Trophoblast cell (in vitro differentiated cells and primary cell): ENCODE results near the gene METTL21A.

ENCODE experiments used
- DNase-seq, 2 donors: peaks; one replicate each; pipeline ENCODE4 v3.0.0-alpha.2; 2016
- H2AFZ ChIP-seq: 2 replicates; pipeline ENCODE4 v1.6.1; 2013; ENCODE audit warnings: low read length, moderate library complexity, mild to moderate bottlenecking; ENCODE audit not compliant: insufficient read depth, poor library complexity
- H2AK5ac ChIP-seq: 2 replicates; pipeline ENCODE4 v1.6.1; 2013; ENCODE audit warnings: mild to moderate bottlenecking, low read length
- H2BK120ac ChIP-seq: 2 replicates; pipeline ENCODE4 v1.6.1; 2013; ENCODE audit warnings: low read length, mild to moderate bottlenecking, moderate library complexity; ENCODE audit not compliant: insufficient read depth, poor library complexity
- H2BK12ac ChIP-seq: 2 replicates; pipeline ENCODE4 v1.6.1; 2013; ENCODE audit warnings: mild to moderate bottlenecking, low read length, moderate library complexity
- H2BK5ac ChIP-seq: 2 replicates; pipeline ENCODE4 v1.6.1; 2013; ENCODE audit warnings: low read length, low read depth, moderate library complexity, mild to moderate bottlenecking; ENCODE audit not compliant: poor library complexity
- H3K14ac ChIP-seq: 2 replicates; pipeline ENCODE4 v1.6.1; 2013; ENCODE audit warnings: mild to moderate bottlenecking, low read length
- H3K18ac ChIP-seq: 2 replicates; pipeline ENCODE4 v1.6.1; 2013; ENCODE audit warnings: mild to moderate bottlenecking, low read length
- H3K23ac ChIP-seq: 2 replicates; pipeline ENCODE4 v1.6.1; 2013; ENCODE audit warnings: low read length
- H3K27ac ChIP-seq: 2 replicates; pipeline ENCODE4 v1.5.1; 2013; ENCODE audit warnings: low read depth, mild to moderate bottlenecking, inconsistent platforms, low read length, moderate library complexity
- H3K27me3 ChIP-seq: 2 replicates; pipeline ENCODE4 v1.6.1; 2013; ENCODE audit warnings: inconsistent platforms, mild to moderate bottlenecking, low read length, moderate library complexity; ENCODE audit not compliant: insufficient read depth
- H3K36me3 ChIP-seq, 2 experiments: 1 replicate in 1 of 2; 2 replicates in 1 of 2; pipeline ENCODE4 v1.6.1; 2013; ENCODE audit warnings: low read length in 2 of 2, mild to moderate bottlenecking in 2 of 2, moderate library complexity in 1 of 2; ENCODE audit not compliant: insufficient read depth in 2 of 2, control insufficient read depth in 1 of 2
- H3K4ac ChIP-seq: 2 replicates; pipeline ENCODE4 v1.6.1; 2013; ENCODE audit warnings: low read depth, mild to moderate bottlenecking, low read length, moderate library complexity
- H3K4me1 ChIP-seq, 2 experiments: 1 replicate in 1 of 2; 2 replicates in 1 of 2; pipeline ENCODE4 v1.6.1; 2013; ENCODE audit warnings: low read length in 2 of 2, mild to moderate bottlenecking in 2 of 2, moderate library complexity in 1 of 2; ENCODE audit not compliant: insufficient read depth in 2 of 2, control insufficient read depth in 1 of 2
- H3K4me2 ChIP-seq: 2 replicates; pipeline ENCODE4 v1.6.1; 2013; ENCODE audit warnings: inconsistent platforms, mild to moderate bottlenecking, low read length, moderate library complexity
- H3K4me3 ChIP-seq: 2 replicates; pipeline ENCODE4 v1.5.1; 2013; ENCODE audit warnings: mild to moderate bottlenecking, low read depth, low read length, inconsistent platforms
- H3K79me1 ChIP-seq: one replicate; pipeline ENCODE4 v1.6.1; 2013; ENCODE audit warnings: low read length
- H3K79me2 ChIP-seq: 2 replicates; pipeline ENCODE4 v1.6.1; 2013; ENCODE audit warnings: low read length, mild to moderate bottlenecking; ENCODE audit not compliant: control insufficient read depth, insufficient read depth, poor library complexity
- H3K9ac ChIP-seq: 2 replicates; pipeline ENCODE4 v1.6.1; 2013; ENCODE audit warnings: mild to moderate bottlenecking, low read length
- H3K9me3 ChIP-seq: 2 replicates; pipeline ENCODE4 v1.6.1; 2013; ENCODE audit warnings: low read depth, mild to moderate bottlenecking, control low read depth, inconsistent platforms, low read length; ENCODE audit not compliant: insufficient read depth
- H4K12ac ChIP-seq: 2 replicates; pipeline ENCODE4 v1.6.1; 2013; ENCODE audit warnings: low read depth, mild to moderate bottlenecking, low read length, moderate library complexity
- H4K8ac ChIP-seq: 2 replicates; pipeline ENCODE4 v1.6.1; 2013; ENCODE audit warnings: low read depth, mild to moderate bottlenecking, low read length, moderate library complexity
- H4K91ac ChIP-seq: one replicate; pipeline ENCODE4 v1.6.1; 2013; ENCODE audit warnings: low read depth, mild to moderate bottlenecking, low read length, moderate library complexity
- WGBS: extraction: QIAGEN DNeasy Blood & Tissue Kit; methylation state at CpG from one replicate; pipeline ENCODE4 v1.1.7; 2013; ENCODE audit warnings: missing lambda C conversion rate; ENCODE audit not compliant: insufficient read length, insufficient coverage; ENCODE audit errors: extremely low coverage; 5-methylcytosine and 5-hydroxymethylcytosine counted together

The METTL21A gene

GRCh38 chr2:207633686-207634085 is 8.5 kb upstream of the METTL21A start:
- Histone ChIP-seq H3K23ac (no peak overlapping the region), H3K4me3 (no peak overlapping the region), H3K14ac (no peak overlapping the region), H4K8ac (no peak overlapping the region), H3K4me2 (no peak overlapping the region), H2AFZ (no peak overlapping the region), H3K27ac (no peak overlapping the region), H3K79me1 (no peaks in the 10 kb centered on the region), H4K91ac (peak overlapping the region; percentile 35), H3K9ac (no peak overlapping the region), H3K27me3 (no peaks in the 10 kb centered on the region), H2BK12ac (no peak overlapping the region), H3K9me3 (no peaks in the 10 kb centered on the region), H3K36me3 (no peaks in the 10 kb centered on the region), H3K79me2 (no peaks in the 10 kb centered on the region), H3K4me1 (peaks cover 5 to 10% of the 10 kb centered on the region in 2 experiments), H4K12ac (no peak overlapping the region), H3K18ac (no peak overlapping the region), H2AK5ac (no peak overlapping the region), H2BK5ac (peak overlapping the region; percentile 33), H3K4ac (no peak overlapping the region), H2BK120ac (no peak overlapping the region)
- peak in 1 of 2 donors; percentile 9 for DNase-seq
- WGBS: no CpG with 5 or more reads among the region's 3 CpGs

- H2BK5ac ChIP-seq: no peak overlapping the region
- no peaks in the 10 kb centered on the region for H3K9me3 ChIP-seq
- no peak overlapping the region for H3K14ac ChIP-seq
- no peak overlapping the region for H4K91ac ChIP-seq
- no peak overlapping the region for H2BK12ac ChIP-seq
- no peaks in the 10 kb centered on the region for H3K79me2 ChIP-seq
- H3K27ac ChIP-seq: peak overlapping the region; percentile 30
- H3K79me1 ChIP-seq: no peaks in the 10 kb centered on the region
- H4K8ac ChIP-seq: no peak overlapping the region
- H2BK120ac ChIP-seq: no peak overlapping the region
- peak; percentile 95 to 98 for DNase-seq
- no peaks in the 10 kb centered on the region for H3K27me3 ChIP-seq
- H2AFZ ChIP-seq: no peak overlapping the region
- H3K9ac ChIP-seq: no peak overlapping the region
- no peak overlapping the region for H3K18ac ChIP-seq
- H3K36me3 ChIP-seq: no peaks in the 10 kb centered on the region
- H3K4me1 ChIP-seq: peaks cover 5 to 10% of the 10 kb centered on the region in 2 experiments
- WGBS: no CpG with 5 or more reads among the region's 8 CpGs
- no peak overlapping the region for H3K4ac ChIP-seq
- H4K12ac ChIP-seq: no peak overlapping the region
- no peak overlapping the region for H3K4me2 ChIP-seq
- H2AK5ac ChIP-seq: no peak overlapping the region
- no peak overlapping the region for H3K4me3 ChIP-seq
- H3K23ac ChIP-seq: no peak overlapping the region
Observed at GRCh38 chr2:207632575-207633493, 7.6 kb upstream of the METTL21A start.

GRCh38 chr2:207630491-207630890 is 5.3 kb upstream of the METTL21A start:
- Histone ChIP-seq H3K14ac (no peak overlapping the region), H3K9me3 (no peaks in the 10 kb centered on the region), H3K4ac (no peak overlapping the region), H3K27me3 (no peaks in the 10 kb centered on the region), H2BK5ac (no peak overlapping the region), H3K79me1 (peaks cover 6% of the 10 kb centered on the region), H3K4me3 (no peak overlapping the region), H2BK12ac (no peak overlapping the region), H3K27ac (no peak overlapping the region), H3K4me2 (no peak overlapping the region), H3K36me3 (no peaks in the 10 kb centered on the region), H4K8ac (no peak overlapping the region), H3K18ac (no peak overlapping the region), H3K4me1 (peaks cover 5 to 8% of the 10 kb centered on the region in 2 experiments), H2AK5ac (no peak overlapping the region), H4K91ac (no peak overlapping the region), H3K79me2 (peaks cover 2% of the 10 kb centered on the region), H2AFZ (no peak overlapping the region), H3K23ac (no peak overlapping the region), H4K12ac (no peak overlapping the region), H2BK120ac (no peak overlapping the region), H3K9ac (no peak overlapping the region)
- DNase-seq: no peak
- no CpG with 5 or more reads among the region's 4 CpGs for WGBS

GRCh38 chr2:207629553-207629952 is 4.4 kb upstream of the METTL21A start:
- Histone ChIP-seq H3K18ac (no peak overlapping the region), H2BK12ac (no peak overlapping the region), H4K91ac (no peak overlapping the region), H3K9me3 (no peaks in the 10 kb centered on the region), H2BK5ac (no peak overlapping the region), H3K14ac (no peak overlapping the region), H3K4me3 (no peak overlapping the region), H4K12ac (no peak overlapping the region), H3K4me2 (no peak overlapping the region), H3K9ac (no peak overlapping the region), H2AK5ac (no peak overlapping the region), H3K4me1 (peaks cover 5 to 8% of the 10 kb centered on the region in 2 experiments), H3K23ac (no peak overlapping the region), H4K8ac (no peak overlapping the region), H3K27me3 (no peaks in the 10 kb centered on the region), H3K36me3 (no peaks in the 10 kb centered on the region), H2AFZ (no peak overlapping the region), H3K79me2 (peaks cover 6% of the 10 kb centered on the region), H2BK120ac (no peak overlapping the region), H3K27ac (no peak overlapping the region), H3K4ac (no peak overlapping the region), H3K79me1 (peaks cover 14% of the 10 kb centered on the region)
- WGBS: no CpG with 5 or more reads among the region's 1 CpG
- DNase-seq: no peak
